Right atrium auricular region (tissue), 2 donors: ENCODE data around the gene PDRG1. TPM values are rescaled to one million over a fixed set of nuclear protein-coding genes. Genes with fewer than 3 reads are reported as not detected.

Source experiments
- DNase-seq: peaks from one replicate; pipeline ENCODE4 v3.0.0-alpha.2; 2019; ENCODE audit warnings: low spot score
- H3K27ac ChIP-seq, 2 donors: fragments of 200-600 bp; sonication (generic); 1 replicate in 1 of 2; 2 replicates in 1 of 2; pipeline ENCODE4 v1.5.1; 2016 to 2019
- H3K27me3 ChIP-seq, 2 donors: fragments of 200-600 bp; sonication (generic); one replicate each; pipeline versions ENCODE4 v1.5.1 to v1.6.0; 2017 to 2019
- H3K36me3 ChIP-seq: fragments of 200-600 bp; sonication (generic); one replicate; pipeline ENCODE4 v1.5.1; 2016
- H3K4me1 ChIP-seq, 2 donors: fragments of 200-600 bp; sonication (generic); one replicate each; pipeline versions ENCODE4 v1.5.1 to v1.6.0; 2017 to 2019
- H3K4me3 ChIP-seq, 2 donors: fragments of 200-600 bp; sonication (generic); 1 replicate in 1 of 2; 2 replicates in 1 of 2; pipeline ENCODE4 v1.5.1; 2017 to 2019; ENCODE audit warnings: mild to moderate bottlenecking in 1 of 2, moderate library complexity in 1 of 2
- H3K9me3 ChIP-seq, 2 donors: fragments of 200-600 bp; sonication (generic); one replicate each; pipeline ENCODE4 v1.5.1; 2019
- total RNA-seq, 2 donors: library from RNA; depleted of rRNA; stranded (reverse); fragments of >200 nt; gene quantifications; one replicate each; pipeline ENCODE4 v1.1.0, GENCODE V29; 2016
- TF ChIP-seq, protein P1 (sequence below), 2 donors: fragments of 200-600 bp; sonication (generic); IDR thresholded peaks; one replicate each; pipeline ENCODE4 v1.5.1; 2019; ENCODE audit warnings: antibody characterized with exemption in 2 of 2

The PDRG1 gene
- total RNA-seq, 2 donors from 2014 or later, result 4.9 to 5.7 TPM

DNA sequence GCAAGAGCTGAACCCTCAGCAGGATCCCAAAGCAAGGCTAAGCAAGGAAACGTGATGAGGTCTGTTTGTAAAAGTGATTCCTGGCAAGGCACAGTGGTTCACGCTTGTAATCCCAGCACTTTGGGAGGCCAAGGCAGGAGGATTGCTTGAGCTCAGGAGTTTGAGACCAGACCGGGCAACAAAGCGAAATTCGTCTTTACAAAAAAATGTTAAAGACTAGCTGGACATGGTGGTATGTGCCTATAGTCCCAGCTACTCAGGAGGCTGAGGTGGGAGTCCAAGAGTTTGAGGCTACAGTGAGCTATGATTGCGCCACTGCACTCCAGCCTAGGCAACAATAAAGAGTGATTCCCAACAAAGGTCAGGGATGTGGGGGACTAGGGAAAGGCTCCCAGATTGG is 12.0 kb upstream of the PDRG1 start:
- Histone ChIP-seq H3K27me3 (peaks cover 0 to 10% of the 10 kb centered on the region in 2 donors), H3K36me3 (no peaks in the 10 kb centered on the region), H3K27ac (no peak overlapping the region), H3K4me3 (no peak overlapping the region), H3K4me1 (peaks cover 0 to 8% of the 10 kb centered on the region in 2 donors), H3K9me3 (no peaks in the 10 kb centered on the region)
- DNase-seq, result no peak
- TF ChIP-seq, protein P1, sequence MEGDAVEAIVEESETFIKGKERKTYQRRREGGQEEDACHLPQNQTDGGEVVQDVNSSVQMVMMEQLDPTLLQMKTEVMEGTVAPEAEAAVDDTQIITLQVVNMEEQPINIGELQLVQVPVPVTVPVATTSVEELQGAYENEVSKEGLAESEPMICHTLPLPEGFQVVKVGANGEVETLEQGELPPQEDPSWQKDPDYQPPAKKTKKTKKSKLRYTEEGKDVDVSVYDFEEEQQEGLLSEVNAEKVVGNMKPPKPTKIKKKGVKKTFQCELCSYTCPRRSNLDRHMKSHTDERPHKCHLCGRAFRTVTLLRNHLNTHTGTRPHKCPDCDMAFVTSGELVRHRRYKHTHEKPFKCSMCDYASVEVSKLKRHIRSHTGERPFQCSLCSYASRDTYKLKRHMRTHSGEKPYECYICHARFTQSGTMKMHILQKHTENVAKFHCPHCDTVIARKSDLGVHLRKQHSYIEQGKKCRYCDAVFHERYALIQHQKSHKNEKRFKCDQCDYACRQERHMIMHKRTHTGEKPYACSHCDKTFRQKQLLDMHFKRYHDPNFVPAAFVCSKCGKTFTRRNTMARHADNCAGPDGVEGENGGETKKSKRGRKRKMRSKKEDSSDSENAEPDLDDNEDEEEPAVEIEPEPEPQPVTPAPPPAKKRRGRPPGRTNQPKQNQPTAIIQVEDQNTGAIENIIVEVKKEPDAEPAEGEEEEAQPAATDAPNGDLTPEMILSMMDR (IDR thresholded peaks at IDR 0.05), result no peak

DNA sequence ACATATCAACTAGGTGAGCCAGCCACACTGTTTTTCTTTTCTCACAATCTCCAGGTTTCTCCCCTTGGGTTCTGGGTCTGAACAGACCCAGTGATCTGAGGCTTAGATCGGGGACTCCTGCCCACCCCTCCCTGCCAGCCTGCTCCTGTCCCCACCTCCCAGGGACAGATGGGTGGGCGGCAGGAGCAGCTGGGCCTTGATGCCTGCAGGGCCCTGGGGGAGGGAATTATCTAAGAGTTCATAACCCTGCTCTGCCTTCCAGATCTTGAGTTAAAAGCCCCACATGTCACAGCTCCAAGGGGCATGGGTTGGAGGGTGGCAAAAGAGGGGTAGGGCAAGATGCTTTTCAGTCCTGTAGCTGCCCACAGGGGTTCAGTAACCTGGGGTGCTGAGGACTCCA is 10.9 kb upstream of the PDRG1 start:
- no peak overlapping the region for H3K4me3 ChIP-seq
- H3K4me1 ChIP-seq, result peaks cover 0 to 1% of the 10 kb centered on the region in 2 donors
- no peak overlapping the region for H3K27ac ChIP-seq
- H3K9me3 ChIP-seq, result no peaks in the 10 kb centered on the region
- TF ChIP-seq, protein P1 (IDR thresholded peaks at IDR 0.05), result no peak
- DNase-seq, result no peak
- peaks cover 0 to 9% of the 10 kb centered on the region in 2 donors for H3K27me3 ChIP-seq
- no peaks in the 10 kb centered on the region for H3K36me3 ChIP-seq

DNA sequence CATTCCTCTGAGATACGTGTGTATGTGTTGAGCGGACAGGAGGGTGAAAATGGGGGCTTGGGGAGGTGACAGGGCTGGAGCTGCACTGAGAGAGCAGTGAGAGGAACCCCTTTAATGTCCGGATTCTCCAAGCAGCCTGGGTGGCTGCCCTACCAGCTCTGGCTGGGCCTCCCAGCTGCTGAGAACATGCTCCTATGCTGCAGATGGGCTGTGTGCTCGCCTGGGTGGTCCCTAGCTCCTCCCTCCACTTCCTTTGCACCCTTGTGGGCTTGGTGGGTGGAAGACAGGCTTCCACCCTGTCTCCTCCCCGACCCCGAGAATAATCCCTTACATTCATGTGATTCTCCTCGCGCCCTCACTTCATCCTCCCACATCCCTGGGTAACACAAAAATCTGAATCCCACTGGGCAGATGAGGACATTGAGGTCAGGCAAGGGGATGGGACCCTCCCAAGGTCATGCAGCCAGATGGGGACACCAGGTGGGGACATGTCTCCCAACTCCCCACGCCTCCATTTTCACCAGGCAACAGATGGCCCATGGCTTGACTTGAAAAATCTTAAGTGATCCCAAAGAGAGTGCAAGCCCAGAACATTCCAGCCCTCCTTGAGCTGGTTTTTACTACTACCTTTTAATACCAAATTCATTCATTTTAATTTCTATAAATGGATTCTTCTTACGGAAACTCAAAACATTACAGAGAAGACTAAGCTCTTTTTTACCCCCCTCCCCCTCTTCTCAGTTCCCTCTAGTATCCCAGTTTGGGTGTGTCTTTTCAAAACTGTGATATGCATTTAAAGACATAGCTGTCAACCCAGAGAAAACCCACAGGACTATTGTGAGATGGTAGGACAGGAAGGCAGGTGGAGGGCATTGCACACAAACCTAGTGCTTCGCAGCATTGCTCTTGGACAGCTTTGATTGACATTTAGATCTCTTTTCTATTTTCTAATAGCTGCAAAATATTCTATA is 5.0 kb upstream of the PDRG1 start:
- no peak overlapping the region for H3K4me3 ChIP-seq
- no peaks in the 10 kb centered on the region for H3K27me3 ChIP-seq
- no peaks in the 10 kb centered on the region for H3K36me3 ChIP-seq
- H3K4me1 ChIP-seq, result no peaks in the 10 kb centered on the region
- no peaks in the 10 kb centered on the region for H3K9me3 ChIP-seq
- no peak overlapping the region for H3K27ac ChIP-seq
- TF ChIP-seq, protein P1 (IDR thresholded peaks at IDR 0.05), result no peak
- no peak for DNase-seq

DNA sequence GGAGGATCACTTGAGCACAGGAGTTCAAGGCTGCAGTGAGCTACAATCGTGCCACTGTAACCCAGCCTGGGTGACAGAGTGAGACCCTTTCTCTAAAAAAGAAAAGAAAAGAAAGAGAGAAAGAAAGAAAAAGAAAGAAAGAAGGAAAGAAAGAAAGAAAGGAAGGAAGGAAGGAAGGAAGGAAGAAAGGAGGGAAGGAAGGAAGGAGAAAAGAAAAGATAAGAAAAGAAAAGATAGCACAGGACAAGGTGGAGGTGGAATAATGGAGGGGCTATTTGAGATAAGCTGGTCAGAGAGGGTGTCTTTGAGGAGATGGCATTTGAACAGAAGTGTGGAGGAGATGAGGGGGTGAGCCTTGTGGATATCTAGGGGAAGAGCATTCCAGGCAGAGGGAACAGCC is 2.7 kb upstream of the PDRG1 start:
- Histone ChIP-seq H3K27me3 (no peaks in the 10 kb centered on the region), H3K27ac (no peak overlapping the region), H3K9me3 (no peaks in the 10 kb centered on the region), H3K4me3 (no peak overlapping the region), H3K36me3 (peaks cover 3% of the 10 kb centered on the region), H3K4me1 (peaks cover 0 to 16% of the 10 kb centered on the region in 2 donors)
- no peak for DNase-seq
- TF ChIP-seq, protein P1 (IDR thresholded peaks at IDR 0.05), result no peak

DNA sequence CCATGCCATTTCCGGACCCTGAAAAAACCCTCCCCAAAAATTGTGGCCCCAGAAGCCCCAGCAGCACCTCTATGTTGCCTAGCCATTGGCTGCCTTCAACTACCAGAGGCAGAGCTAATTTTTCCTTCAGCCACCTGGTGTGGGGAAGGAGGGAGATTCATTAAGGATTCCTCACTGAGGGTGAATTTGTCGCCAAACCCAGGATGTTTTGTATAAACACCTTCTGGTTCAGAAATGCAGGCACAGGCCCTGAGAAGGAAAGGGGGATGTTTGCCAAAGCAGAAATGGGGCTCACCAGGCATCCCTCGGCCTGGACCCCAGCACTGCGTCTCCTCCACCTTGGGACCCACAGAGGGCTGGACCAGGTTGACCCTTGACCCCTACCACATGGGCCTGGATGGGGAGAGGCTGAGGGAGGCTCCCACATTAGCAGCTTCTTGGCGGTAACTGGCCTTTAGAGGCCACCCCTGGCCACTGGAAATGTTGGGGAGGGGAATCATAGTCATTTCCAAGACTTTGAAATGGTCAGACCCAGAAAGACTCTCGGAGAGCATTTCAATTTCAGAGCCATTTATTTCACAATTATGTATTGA is 1.8 kb upstream of the PDRG1 start:
- H3K4me3 ChIP-seq, result no peak overlapping the region
- TF ChIP-seq, protein P1 (IDR thresholded peaks at IDR 0.05), result no peak
- no peaks in the 10 kb centered on the region for H3K27me3 ChIP-seq
- H3K4me1 ChIP-seq, result peaks cover 0 to 16% of the 10 kb centered on the region in 2 donors
- no peak overlapping the region for H3K27ac ChIP-seq
- H3K9me3 ChIP-seq, result no peaks in the 10 kb centered on the region
- H3K36me3 ChIP-seq, result peaks cover 11% of the 10 kb centered on the region
- DNase-seq, result no peak
